GM19328 (cell line): ENCODE data around the gene DOK4.

Source experiments
- ATAC-seq: cut with Tn5 transposase; IDR thresholded peaks from one replicate; pipeline ENCODE4 v1.9.1; 2021; ENCODE audit warnings: mild to moderate bottlenecking, moderate library complexity; ENCODE audit not compliant: unreplicated experiment

DOK4 gene

GRCh38 chr16:57485916-57486857 is at the start of gene DOK4:
TSS of gene DOK4 (minus strand) at chr16:57486493. CDS start at chr16:57479507, 6,986 bp downstream.
- peak; percentile 92 for ATAC-seq

DNA sequence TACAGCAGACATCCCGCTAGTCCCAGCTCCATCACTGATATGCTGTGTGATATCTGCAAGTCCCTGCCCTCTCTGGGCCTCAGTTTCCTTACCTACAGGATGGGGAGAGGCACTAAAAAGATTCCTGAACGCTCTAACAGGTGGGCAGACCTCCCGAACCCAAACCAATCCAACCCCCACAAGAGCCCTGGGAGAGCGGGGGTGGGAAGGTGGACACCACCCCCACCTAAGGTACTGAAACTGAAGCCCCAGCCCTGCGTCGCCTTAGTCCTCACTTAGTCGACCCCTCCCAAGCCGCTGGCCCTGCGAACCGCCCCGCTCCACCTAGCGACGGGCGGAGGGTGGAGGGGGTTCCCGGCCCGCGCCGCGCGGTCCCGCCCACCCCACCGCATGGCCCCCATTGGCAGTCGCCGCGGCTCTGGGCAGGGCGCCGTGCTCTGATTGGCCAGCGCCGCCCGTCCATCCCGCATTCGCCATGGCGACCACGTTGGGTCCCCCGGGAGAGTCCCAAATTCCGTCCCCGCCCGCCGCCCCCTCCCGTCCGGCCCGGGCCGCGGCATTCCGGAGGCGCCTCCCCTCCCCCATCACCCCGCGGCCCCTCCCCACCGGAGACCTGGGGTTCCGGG is 49.5 kb upstream of the DOK4 start:
- peak; percentile 66 for ATAC-seq

GRCh38 chr16:57534881-57535658 is 48.8 kb upstream of the DOK4 start:
- ATAC-seq: no peak

DNA sequence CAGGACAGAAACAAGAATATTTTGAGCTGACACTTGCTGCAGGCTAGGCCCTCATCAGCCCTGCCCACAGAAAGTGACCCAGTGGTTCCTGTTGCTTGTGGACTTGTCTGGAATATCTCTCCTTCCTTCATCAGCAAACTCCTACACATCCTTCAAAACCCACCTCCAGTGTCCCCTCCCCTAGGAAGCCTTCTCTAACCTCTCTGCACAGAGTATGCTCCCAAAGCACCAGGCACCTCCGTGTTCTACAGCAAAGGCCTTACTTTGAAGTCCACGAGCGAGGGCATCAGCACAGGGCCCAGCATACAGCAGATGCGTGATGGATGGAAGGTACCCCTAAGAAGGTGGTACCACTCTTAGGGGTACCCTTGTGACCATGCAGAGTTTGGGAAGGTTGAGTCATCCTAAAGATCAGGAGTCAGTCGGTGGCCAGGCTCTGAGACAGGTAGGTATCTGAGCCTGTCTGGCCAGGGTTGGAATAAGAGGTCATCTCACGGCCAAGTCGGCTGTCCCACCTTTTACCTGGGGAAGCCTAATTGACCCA is 48.1 kb upstream of the DOK4 start:
- no peak for ATAC-seq

DNA sequence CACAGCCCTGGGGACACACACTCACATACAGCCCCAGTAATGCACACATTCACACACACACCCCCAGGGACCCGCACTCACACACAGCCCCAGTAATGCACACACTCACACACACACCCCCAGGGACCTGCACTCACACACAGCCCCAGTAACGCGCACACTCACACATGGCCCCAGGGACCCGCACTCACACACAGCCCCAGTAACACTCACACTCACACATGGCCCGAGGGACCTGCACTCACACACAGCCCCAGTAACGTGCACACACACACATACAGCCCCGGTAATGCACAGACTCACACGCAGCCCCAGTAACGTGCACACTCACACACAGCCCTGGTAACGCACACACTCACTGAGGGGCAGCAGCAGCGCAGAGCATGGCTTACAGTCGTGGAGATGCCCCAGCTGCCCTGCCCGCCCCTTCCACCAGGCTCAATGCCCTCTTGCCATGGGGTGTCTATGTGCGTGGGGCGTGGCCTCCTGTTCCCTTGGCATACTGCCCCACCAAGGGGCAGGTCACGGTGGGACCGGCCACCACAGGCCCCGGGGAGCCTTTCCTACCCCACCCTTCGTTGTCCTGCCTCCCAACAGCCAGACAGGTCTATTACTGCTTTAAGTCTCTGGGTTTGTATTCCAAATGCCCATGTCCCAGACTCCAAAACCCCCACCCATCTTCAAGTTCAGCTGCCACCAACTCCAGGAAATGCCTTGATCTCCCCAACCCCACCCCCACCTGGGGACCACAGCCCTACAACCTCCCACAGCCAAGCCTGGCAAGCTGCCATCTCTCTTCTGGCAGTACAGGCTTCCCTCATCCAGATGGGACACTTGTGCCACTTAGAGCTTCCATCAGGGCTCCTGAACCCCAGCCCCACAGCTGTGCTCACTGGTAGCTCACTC is 47.4 kb upstream of the DOK4 start:
- no peak for ATAC-seq

- ATAC-seq: no peak
Measured at GRCh38 chr16:57532266-57532625, 46.0 kb upstream of the DOK4 start.

DNA sequence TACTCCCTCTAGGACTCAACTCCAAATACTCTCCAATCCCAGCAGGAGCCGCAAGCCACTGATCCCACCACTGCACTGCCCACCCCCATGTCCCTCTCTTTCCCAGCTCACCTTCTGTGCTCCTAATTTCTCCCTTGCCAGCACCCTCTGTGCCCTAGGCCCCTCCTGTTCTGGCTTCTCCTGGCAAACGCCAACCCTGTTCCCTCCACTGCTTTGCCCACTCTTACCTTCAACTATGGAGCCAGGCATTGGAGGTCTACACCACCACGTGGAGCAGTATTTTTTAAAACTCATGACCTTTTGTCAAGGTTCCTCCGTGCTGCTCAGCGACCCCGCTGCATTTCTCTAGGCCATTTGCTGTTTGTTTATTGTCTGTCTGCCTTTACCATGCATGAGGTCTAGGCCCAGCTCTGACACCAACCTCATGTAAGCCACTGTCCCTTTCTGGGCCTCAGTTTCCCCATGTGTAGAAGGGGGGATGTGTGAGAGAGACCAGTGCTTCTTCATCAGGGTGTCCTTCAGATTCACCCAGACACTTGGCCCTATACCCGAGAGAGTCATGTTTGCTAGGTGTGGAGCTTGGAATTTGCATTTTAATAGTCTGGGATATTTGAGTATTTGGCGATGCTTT is 45.5 kb upstream of the DOK4 start:
- ATAC-seq: no peak

- ATAC-seq: no peak
Measured at GRCh38 chr16:57531253-57531575, 44.9 kb upstream of the DOK4 start.

GRCh38 chr16:57530522-57531252 is 44.4 kb upstream of the DOK4 start:
- no peak for ATAC-seq

DNA sequence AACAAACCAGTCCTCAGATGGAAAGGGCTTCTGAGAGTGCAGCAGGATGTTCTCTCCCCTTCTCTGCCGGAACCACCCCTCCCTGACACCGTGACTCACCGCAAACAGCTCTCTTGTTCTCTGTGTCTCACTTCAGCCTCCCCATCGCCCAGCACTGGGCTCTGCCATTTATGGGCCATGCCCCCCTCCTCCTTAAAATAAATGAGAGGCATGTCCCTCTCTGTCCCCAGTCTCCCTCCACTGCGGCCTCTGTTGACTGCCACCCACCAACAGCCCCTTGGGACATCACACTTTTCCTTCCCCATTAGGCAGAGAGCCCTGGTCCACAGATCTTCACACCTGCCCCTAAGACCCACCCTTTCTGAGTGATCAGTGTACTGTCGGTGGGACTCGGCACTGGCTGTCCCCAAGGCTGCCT is 43.8 kb upstream of the DOK4 start:
- peak; percentile 56 for ATAC-seq

DNA sequence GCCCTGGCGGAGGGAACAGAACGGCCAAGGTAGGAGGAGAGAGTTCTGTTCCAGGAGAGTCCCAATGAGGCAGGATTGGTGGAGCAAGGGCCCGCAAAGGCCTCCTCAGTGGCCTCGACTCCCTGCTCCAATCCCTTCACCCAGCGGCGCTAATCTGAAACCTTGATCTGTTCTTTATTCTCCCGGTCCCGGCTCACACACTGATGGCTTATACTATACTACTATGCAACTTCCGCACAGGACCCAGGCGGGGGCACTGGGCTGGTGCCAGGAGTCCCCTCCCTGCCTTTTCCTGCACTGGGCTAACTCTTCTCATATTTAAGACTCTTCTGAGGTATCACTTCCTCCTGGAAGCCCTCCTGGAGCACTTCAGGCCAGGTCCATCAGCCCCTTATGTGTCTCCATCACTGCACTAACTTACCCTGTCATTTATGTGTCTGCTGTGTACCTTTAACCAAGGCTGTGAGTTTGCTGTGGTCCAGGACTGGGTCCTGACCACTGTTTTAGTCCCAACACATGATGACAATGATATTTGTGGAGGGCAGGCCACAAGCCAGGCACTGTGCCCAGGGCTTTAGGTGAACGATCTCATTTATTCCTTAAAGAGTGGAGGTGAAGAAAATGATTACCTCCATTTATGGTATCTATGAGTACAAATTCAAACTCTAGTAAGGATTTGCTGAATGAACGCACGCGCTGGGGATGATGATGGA is 43.3 kb upstream of the DOK4 start:
- ATAC-seq: no peak

- no peak for ATAC-seq
Measured at GRCh38 chr16:57528499-57529390, 42.5 kb upstream of the DOK4 start.

- no peak for ATAC-seq
Measured at GRCh38 chr16:57527610-57528360, 41.5 kb upstream of the DOK4 start.

GRCh38 chr16:57527027-57527426 is 40.7 kb upstream of the DOK4 start:
- no peak for ATAC-seq

- ATAC-seq: no peak
Measured at GRCh38 chr16:57526498-57526897, 40.2 kb upstream of the DOK4 start.

DNA sequence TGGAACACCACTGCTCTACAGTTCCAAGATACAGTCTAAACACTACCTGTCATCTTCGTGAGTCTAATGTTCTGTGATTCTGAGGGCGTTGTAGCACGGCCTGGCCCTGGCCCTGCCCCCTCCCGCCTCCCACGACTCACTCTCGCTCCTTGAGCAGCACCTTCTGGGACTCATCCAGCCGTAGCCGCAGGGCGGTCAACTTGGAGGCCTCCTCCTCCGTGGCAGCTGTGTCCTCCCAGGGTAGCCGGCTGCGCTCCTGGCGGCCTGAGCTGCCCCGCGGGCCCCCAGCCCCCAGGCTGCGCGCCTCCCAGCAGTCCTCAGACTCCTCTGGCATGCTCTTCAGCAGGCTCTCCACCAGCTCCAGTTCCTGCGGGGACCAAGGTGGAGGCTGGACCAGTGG is 39.5 kb upstream of the DOK4 start:
- ATAC-seq: no peak

DNA sequence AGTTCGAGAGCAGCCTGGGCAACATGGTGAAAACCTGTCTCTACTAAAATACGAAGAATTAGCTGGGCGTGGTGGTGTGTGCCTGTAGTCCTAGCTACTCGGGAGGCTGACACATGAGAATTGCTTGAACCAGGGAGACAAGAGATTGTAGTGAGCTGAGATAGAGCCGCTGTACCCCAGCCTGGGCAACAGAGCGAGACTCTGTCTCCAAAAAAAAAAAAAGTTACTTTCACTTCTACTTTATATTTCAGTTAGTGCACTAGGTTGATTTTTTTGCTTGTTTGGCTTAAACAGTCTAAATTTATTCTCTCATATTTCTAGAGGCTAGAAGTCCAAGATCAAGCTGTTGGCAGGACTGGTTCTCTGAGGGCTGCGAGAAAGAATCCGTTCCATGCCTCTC is 36.7 kb upstream of the DOK4 start:
- ATAC-seq: no peak
